Upper lobe of left lung (tissue), 4 donors: ENCODE data around the gene ATP1A2.

Source experiments
- EP300 ChIP-seq, 4 donors: sonication (generic); formaldehyde crosslinking; IDR thresholded peaks; one replicate each; pipeline ENCODE4 v1.5.1; 2017; ENCODE audit warnings: antibody characterized with exemption in 4 of 4, control low read depth in 2 of 4
- POLR2A ChIP-seq, 4 donors: fragments of 450-650 bp; IDR thresholded peaks; one replicate each; pipeline ENCODE4 v1.5.1; 2016 to 2017; ENCODE audit warnings: antibody characterized with exemption in 4 of 4, mild to moderate bottlenecking in 2 of 4
- TF ChIP-seq, protein P1 (sequence below), 6 experiments: fragments of 450-650 bp in 4 of 6; fragments of 200-600 bp in 2 of 6; sonication (generic) in 2 of 6; IDR thresholded peaks; one replicate each; pipeline ENCODE4 v1.5.1; 2016 to 2019; ENCODE audit warnings: antibody characterized with exemption in 6 of 6

DNA sequence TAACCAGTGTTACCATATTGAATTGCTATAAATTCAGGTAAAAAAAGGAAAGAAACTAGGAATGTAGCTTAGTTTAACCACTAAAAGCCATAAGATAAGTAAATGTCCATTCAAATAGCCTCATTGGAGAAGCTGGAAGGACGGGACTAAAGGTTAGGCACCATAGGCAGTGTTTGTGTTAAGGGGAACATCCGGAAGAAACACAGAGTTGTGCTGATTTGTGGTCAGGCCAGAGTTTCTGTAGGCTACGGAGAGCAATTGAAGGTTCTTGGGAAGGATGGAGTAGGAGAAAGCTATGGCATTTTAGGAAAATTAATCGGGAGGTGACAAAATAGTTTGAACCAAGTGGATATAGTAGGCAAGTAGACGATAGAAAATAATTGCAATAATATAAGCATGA, 44.3 kb upstream of the ATP1A2 start:
- TF ChIP-seq EP300 (IDR thresholded peaks at IDR 0.05) = no peak
- no peak for TF ChIP-seq POLR2A (IDR thresholded peaks at IDR 0.05)
- TF ChIP-seq, protein P1, sequence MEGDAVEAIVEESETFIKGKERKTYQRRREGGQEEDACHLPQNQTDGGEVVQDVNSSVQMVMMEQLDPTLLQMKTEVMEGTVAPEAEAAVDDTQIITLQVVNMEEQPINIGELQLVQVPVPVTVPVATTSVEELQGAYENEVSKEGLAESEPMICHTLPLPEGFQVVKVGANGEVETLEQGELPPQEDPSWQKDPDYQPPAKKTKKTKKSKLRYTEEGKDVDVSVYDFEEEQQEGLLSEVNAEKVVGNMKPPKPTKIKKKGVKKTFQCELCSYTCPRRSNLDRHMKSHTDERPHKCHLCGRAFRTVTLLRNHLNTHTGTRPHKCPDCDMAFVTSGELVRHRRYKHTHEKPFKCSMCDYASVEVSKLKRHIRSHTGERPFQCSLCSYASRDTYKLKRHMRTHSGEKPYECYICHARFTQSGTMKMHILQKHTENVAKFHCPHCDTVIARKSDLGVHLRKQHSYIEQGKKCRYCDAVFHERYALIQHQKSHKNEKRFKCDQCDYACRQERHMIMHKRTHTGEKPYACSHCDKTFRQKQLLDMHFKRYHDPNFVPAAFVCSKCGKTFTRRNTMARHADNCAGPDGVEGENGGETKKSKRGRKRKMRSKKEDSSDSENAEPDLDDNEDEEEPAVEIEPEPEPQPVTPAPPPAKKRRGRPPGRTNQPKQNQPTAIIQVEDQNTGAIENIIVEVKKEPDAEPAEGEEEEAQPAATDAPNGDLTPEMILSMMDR (IDR thresholded peaks at IDR 0.05) = no peak
